DOHH2 (cell line): ENCODE measurements around the gene TNPO1.

Source experiments
- EZH2phosphoT487 ChIP-seq: fragments of 200-600 bp; sonication (generic); IDR thresholded peaks from 2 replicates; pipeline ENCODE4 v1.6.1; 2017; ENCODE audit warnings: borderline replicate concordance, mild to moderate bottlenecking, antibody characterized with exemption, low read length, moderate library complexity, mixed read lengths
- TF ChIP-seq, protein P1 (sequence below): fragments of 200-600 bp; sonication (generic); IDR thresholded peaks from one replicate; pipeline ENCODE4 v1.5.1; 2014; ENCODE audit warnings: antibody characterized with exemption, mild to moderate bottlenecking, low read depth, low read length; ENCODE audit not compliant: poor library complexity, severe bottlenecking

DNA sequence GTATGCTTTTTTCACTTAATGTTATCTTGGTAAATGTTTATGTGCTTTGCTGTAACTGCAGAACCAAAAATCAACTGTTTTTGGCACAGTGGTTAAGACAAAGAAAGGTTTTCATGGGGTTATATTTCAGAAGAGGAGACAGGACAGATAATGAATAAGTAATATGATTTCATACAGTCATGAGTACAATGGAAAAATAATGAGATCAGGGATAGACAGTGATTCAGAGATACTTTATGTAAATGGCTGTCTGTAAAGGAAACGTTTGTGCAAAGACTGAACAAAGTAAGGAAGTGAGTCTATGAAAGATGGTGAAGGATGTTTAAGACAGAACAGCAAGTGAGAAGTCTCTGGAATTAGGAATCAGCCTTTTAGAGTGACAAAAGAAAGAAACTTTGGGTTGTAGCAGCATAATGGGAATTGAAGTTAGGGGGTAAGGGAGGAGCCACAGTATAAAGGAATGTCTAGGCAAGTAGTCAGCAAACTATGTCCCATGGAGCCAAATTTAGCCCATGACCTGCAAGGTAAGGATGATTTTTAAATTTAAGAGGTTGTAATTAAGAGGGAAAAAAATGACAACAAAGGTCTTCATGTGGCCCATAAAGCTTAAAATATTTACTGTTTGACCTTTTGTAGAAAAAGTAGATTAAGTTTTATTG is 55.0 kb downstream of the TNPO1 start:
- TF ChIP-seq, protein P1, sequence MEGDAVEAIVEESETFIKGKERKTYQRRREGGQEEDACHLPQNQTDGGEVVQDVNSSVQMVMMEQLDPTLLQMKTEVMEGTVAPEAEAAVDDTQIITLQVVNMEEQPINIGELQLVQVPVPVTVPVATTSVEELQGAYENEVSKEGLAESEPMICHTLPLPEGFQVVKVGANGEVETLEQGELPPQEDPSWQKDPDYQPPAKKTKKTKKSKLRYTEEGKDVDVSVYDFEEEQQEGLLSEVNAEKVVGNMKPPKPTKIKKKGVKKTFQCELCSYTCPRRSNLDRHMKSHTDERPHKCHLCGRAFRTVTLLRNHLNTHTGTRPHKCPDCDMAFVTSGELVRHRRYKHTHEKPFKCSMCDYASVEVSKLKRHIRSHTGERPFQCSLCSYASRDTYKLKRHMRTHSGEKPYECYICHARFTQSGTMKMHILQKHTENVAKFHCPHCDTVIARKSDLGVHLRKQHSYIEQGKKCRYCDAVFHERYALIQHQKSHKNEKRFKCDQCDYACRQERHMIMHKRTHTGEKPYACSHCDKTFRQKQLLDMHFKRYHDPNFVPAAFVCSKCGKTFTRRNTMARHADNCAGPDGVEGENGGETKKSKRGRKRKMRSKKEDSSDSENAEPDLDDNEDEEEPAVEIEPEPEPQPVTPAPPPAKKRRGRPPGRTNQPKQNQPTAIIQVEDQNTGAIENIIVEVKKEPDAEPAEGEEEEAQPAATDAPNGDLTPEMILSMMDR: no peak
- TF ChIP-seq EZH2phosphoT487: no peak
